Stimulated activated CD4-positive, alpha-beta T cell treated with anti-CD3 and anti-CD28 coated beads, Interleukin-12 subunit alpha, Interleukin-12 subunit beta, amount 100 ng/mL, for 48 hours (primary cell): ENCODE measurements around the gene CHST8.

Experiments used
- DNase-seq, 3 donors: peaks; one replicate each; pipeline ENCODE4 v3.0.0-alpha.2; 2020; ENCODE audit warnings: low read depth in 2 of 3, low spot score in 1 of 3

The CHST8 gene

GRCh38 chr19:33784432-33784831 lies 162.7 kb downstream of the CHST8 start:
- DNase-seq = no peak

GRCh38 chr19:33785795-33786194 lies 164.0 kb downstream of the CHST8 start:
- no peak for DNase-seq

GRCh38 chr19:33788676-33789075 lies 166.9 kb downstream of the CHST8 start:
- DNase-seq = no peak

- no peak for DNase-seq
Measured at GRCh38 chr19:33789344-33789743, 167.6 kb downstream of the CHST8 start.

GRCh38 chr19:33794683-33795369 lies 173.1 kb downstream of the CHST8 start:
- DNase-seq = no peak

GRCh38 chr19:33795370-33796163 lies 173.8 kb downstream of the CHST8 start:
- peak; percentile 37 to 55 (median 50) for DNase-seq

GRCh38 chr19:33796164-33796875 lies 174.6 kb downstream of the CHST8 start, which contains the start of gene KCTD15:
KCTD15 (plus strand) TSS chr19:33796870; CDS start chr19:33800455, 3,585 bp downstream.
- DNase-seq = peak in 1 of 3 donors; percentile 35

- DNase-seq = no peak
Measured at GRCh38 chr19:33797802-33798671, 176.3 kb downstream of the CHST8 start.

GRCh38 chr19:33798681-33799111 lies 176.9 kb downstream of the CHST8 start:
- no peak for DNase-seq

- DNase-seq = no peak
Measured at GRCh38 chr19:33799476-33799875, 177.7 kb downstream of the CHST8 start.

- DNase-seq = no peak
Measured at GRCh38 chr19:33800012-33800680, 178.4 kb downstream of the CHST8 start.

- no peak for DNase-seq
Measured at GRCh38 chr19:33801411-33801810, 179.7 kb downstream of the CHST8 start.

- no peak for DNase-seq
Measured at GRCh38 chr19:33802001-33802400, 180.2 kb downstream of the CHST8 start.

- no peak for DNase-seq
Measured at GRCh38 chr19:33802801-33803200, 181.0 kb downstream of the CHST8 start.

GRCh38 chr19:33803383-33803782 lies 181.6 kb downstream of the CHST8 start:
- no peak for DNase-seq

GRCh38 chr19:33804021-33804799 lies 182.5 kb downstream of the CHST8 start:
- no peak for DNase-seq

GRCh38 chr19:33805313-33805712 lies 183.6 kb downstream of the CHST8 start:
- no peak for DNase-seq

GRCh38 chr19:33805840-33806433 lies 184.2 kb downstream of the CHST8 start:
- DNase-seq = no peak

- DNase-seq = no peak
Measured at GRCh38 chr19:33806434-33806881, 184.7 kb downstream of the CHST8 start.
